HG02588 (cell line): ENCODE data around the gene ZNF154.
"Not testable (repeated sequence)": the region's sequence is repeated elsewhere in the genome, so short reads cannot be mapped to it uniquely, and the experiment has no call there.

Source experiments
- ATAC-seq: cut with Tn5 transposase; IDR thresholded peaks from one replicate; pipeline ENCODE4 v1.9.1; 2021; ENCODE audit warnings: mild to moderate bottlenecking, moderate library complexity; ENCODE audit not compliant: unreplicated experiment

Gene ZNF154

DNA sequence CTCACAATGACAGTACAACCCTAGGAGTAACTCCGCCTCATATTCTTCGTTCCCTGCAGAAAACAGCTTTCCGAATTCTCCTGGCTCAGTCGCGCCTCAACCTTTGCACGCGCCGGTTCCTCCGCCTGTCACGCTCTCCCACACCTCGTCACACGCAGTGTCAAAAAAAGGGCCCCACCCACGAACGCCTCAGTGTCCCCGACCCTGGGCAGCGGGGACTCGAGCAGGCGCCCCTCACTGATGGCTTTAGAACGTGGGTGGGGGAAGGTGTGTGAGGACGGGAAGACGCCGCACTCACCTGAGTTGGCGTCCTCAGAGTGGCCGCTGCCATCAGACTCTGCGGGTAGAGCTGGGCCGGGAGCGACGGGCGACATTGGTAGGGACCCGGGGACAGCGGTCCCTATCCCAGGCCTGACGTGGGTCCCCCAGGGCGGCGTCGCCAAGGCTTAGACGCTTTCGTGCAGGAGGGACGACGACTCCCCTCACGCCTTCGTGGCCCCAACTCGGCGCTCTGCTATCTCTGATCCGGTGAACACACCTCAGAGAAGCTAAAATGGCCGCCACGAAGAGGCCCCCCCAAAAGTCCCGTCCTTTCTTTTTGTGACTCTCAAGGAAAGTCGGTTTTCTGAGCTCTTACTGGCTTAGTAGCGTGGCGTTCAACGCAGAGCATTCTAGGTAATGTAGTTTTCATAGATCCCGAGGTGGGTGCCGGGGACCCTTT is at the start of gene ZNF154:
Gene ZNF154 (minus strand): TSS at position 564 of the 721 bp plus-strand sequence. CDS start 233 bp downstream, at position 331.
- ATAC-seq = no peak

DNA sequence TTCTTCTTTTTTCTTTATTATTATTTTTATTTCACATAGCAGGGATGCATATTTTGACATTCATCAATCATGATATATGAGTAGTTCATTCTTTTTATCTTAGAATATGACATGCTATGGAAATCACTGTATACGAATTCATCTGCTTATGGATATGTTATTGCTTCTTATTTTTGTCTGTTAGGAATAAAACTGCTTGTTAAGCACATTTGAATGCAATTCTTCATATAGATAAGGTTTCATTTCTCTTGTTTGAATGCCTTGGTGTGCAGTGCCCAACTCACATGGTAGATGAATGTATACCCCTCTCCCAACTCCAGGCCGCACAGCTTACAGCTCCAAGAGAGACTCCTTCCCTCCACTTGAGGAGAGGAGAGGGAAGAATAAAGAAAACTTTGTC is 48.9 kb upstream of the ZNF154 start:
- ATAC-seq = no peak

DNA sequence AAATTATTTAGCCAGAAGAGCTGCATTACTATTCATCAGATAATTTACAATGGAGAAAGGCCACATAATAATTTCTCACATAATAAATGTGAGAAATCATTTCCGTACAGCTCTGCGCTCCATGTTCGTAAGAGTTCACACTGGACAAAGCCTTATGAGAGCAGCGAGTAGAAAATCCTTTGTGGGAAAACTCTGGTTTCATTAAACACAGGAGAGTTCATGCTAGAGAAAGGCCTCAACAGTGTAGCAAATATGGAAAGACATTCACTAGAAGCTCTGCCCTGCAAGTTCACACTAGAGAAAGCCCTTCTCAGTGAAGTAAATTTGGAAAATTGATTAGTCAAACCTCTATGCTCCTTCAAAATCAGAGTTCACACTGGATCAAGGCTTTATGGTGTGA is 46.0 kb upstream of the ZNF154 start:
- ATAC-seq = no peak

DNA sequence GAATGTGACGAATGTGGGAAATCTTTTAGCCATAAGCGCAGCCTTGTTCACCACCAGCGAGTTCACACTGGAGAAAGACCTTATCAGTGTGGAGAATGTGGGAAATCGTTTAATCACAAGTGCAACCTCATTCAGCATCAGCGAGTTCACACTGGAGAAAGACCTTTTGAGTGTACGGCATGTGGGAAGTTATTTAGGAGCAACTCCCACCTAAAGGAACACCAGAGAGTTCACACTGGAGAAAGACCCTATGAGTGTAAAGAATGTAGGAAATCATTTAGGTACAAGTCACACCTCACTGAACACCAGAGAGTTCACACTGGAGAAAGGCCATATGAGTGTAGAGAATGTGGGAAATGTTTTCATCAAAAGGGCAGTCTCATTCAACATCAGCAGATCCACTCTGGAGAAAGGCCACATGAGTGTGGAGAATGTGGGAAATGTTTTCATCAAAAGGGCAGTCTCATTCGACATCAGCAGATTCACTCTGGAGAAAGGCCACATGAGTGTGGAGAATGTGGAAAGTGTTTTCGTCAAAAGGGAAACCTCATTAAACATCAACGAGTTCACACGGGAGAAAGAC is 45.2 kb upstream of the ZNF154 start:
- ATAC-seq = no peak

DNA sequence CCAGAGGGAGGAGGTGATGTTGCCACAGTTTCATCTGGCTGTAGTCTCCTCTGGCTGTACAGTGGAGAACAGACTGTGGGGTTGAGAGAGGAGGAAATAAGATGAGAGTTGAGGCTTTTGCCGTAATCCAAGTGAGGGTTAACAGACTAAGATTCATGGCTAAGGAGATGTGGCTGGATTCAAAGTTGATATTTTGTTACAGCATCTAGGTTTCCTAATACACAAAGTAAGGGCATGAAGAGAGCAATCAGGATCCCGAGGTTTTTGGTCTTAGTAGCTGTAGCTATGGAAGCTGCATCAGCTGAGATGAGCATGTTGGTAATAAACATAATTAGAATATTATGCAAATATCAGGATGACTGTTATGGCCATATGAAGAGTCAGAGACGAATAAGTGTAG is 39.0 kb upstream of the ZNF154 start:
- no peak for ATAC-seq

DNA sequence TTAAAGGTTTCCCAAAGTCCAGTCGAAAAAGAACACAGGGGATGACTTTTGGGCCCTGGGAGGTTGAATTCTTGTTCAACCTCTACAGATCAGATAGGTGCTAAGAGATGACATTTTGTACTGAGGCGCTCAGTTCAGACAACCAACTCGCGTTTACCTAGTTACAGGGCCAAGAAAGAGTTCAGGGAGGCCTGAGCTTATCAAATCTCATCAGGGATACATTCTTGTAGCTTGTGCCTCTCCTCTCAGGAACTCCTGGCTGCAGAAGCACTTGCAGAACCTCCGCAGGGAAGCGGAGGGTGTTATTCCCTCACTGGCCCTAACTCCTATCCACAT is 38.4 kb upstream of the ZNF154 start:
- ATAC-seq = no peak

DNA sequence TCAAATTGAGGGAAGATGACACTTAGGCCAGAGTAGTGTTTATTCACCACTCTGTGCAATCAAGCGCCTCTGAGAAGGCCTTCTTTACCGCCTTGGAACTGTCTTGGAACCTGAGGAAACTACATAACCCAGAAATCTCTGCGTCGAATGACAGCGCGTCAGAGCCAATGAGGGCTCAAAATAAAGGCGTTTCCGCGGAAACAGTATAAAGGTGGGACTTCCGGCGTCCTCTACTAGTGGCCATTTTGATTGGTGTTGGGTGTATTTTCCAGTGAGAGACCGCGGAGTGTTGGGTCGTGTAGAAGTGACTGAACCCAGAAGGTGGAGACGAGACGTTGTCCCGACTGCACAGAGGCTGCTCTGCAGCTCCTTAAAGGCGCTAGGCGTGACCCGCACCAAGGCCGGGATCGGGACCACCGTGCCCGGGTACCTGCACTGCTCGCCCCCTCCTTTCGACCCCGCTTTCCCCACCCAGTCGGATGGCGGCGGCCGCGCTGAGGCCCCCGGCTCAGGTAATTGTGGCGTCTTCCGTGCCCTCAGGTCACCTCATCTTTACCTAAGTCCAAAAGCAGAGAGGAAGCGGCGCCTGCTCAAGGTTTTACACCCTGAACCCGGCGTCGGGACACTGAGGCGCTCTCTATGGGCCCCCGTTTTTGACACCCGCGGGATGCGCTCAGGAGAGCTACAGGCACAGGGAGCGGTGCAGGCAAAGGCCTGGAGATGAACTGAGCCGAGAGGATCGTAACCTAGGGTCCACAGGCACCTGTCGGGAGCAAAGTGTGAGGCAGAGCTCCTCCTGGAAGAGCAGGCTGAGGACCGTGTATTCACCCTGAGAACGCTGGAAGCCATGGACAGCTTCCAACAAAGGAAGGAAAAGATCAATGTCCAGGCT is 37.8 kb upstream of the ZNF154 start, which contains the start of gene ZNF776:
Gene ZNF776 (plus strand): TSS at position 236 of the 892 bp plus-strand sequence. CDS start 244 bp downstream, at position 480.
- ATAC-seq = peak; percentile 97

DNA sequence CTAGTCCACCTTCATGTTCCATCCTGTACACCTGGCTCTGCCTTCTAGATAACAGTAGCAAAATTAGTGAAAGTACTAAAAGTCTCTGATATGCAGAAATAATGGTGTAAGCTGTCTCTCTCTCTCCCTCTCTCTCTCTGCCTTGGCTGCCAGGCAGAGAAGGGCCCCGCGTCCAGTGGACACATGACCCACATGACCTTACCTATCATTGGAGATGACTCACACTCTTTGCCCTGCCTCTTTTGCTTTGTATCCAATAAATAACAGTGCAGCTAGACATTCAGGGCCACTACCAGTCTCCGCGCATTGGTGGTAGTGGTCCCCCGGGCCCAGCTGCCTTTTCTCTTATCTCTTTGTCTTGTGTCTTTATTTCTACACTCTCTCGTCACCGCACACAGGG is 29.8 kb upstream of the ZNF154 start:
- not testable (repeated sequence) for ATAC-seq

DNA sequence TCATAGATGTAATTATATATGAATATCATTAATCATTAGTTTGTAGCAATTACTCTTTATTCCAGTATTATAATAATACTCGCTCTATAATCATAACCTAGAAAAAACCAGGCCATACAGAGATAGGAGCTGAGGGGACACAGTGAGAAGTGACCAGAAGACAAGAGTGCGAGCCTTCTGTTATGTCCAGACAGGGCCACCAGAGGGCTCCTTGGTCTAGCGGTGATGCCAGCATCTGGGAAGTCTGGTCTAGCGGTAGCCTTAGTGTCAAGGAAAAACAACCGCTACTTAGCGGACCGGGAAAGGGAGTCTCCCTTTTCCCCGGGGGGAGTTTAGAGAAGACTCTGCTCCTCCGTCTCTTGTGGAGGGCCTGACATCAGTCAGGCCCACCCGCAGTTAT is 29.3 kb upstream of the ZNF154 start:
- ATAC-seq = not testable (repeated sequence)

DNA sequence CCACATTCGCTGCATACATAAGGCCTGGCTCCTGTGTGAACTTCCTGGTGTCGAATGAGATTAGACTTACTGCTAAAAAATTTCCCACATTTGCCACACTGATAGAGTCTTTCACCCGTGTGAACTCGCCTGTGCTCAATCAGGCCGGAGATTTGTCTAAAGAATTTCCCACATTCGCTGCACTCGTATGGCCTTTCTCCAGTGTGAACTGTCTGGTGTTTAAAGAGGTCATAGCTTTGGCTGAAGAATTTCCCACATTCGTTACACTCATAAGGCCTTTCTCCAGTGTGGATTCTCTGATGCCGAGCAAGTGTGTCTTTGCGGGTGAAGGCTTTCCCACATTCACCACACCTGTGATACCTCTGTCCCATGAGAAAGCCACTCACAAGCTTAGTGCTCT is 11.9 kb upstream of the ZNF154 start:
- ATAC-seq = no peak

DNA sequence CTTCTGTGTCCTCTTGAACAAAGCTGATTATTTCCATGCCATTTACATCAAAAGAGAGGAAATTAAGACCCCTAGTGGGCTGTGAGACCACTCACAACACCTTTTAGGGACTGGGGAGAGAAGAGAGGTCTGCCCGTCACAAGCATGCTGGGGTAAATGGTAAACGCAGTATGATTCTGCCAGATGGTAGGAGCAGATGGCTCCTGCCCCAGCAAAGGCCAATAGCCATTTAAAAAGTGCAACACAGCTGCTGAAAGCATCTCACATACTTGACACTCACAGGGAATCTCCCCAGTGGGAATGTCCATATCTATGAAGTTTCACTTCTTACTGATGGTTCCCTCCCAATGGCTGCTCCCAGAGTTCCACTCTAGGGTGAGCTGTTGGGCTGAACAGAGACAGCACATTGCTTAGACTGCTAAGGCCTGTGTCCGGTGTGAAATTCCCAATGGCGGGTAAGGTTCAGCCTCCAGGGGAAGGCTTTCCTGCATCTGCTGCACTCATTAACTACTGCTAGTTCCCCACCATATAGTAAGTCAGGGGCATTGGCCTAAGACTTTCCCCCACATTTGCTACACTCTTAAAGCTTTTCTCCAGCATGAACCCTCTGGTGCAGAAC is 11.0 kb upstream of the ZNF154 start:
- ATAC-seq = no peak

DNA sequence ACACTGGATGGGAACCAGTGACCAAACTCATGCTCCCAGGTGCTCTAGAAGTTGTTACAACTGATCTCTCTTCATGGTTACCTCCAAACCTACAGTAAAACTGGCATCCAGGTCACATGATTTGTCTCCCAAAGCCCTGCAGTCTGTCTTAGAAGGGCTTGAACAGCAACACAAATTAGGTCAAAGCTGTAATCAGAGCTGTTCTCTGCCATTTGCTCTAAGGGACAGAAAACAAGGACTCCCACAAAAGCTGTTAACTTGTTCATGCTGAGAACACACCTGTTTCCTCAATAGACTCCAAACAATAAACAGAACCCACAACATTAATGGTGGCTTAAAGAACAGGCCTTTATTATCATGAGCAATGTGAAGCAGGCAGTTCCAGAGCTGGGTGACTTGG is 10.4 kb upstream of the ZNF154 start:
- ATAC-seq = no peak

DNA sequence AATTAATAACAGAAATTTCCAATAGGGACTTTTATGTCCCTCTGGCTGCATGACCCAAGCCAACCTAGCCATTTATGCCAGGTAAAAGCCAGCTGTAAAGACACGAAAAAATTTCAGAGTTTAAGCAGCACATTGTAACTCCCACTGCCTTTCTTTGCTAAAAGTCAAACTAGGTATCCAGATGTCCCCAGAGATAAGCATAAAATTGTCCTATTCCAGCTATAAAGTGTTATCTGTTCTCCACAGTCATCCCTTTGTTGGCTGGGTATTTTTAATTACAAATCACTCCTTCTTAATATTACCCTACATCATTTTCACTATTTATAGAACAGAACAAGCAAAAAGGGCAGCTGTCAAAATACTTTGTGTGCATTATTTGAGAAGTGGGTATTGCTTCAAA is 3.2 kb upstream of the ZNF154 start:
- no peak for ATAC-seq

DNA sequence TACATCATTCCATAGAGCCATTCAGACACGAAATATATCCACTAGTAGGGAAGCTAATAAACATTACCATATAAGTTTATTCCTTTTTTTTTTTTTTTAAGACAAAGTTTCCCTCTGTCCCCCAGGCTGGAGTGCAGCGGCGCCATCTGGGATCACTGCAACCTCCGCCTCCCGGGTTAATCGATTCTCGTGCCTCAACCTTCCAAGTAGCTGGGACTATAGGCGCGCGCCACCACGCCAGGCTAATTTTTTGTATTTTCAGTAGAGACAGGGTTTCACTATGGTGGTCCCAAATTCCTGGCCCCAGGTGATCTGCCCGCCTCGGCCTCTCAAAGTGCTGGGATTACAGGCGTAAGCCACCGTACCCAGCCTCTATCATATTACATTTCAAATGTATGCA is 612 bp upstream of the ZNF154 start:
- no peak for ATAC-seq

DNA sequence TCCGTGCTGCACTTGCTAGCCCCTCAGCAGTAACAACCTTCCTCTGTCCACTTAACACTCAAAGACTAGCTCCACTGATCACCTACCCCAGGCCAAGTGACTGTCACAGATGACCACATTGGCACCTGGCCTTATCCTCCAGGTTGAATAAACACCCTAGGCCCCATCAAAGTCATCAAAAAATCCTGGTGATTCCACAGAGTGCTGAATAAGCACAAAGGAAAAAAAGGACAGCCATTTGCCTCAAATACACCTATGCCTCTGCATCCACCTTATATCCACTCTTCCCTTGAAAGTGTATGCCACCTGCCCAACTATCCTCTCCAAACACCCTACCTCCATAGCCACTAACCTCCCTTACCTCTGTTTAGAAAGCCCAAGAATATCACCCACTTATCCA is 2.7 kb downstream of the ZNF154 start:
- no peak for ATAC-seq

DNA sequence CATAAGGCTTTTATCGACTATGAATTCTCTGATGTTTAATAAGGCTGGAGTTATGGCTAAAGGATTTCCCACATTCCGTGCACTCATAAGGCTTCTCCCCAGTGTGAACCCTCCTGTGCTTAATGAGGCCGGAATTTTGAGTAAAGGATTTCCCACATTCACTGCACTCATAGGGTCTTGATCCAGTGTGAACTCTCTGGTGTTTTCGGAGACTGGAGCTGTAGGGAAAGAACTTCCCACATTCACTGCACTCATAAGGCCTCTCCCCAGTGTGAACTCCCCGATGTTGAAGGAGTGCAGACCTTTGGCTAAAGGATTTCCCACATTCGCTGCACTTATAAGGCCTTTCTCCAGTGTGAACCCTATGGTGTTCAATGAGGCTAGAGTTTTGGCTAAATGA is 7.4 kb downstream of the ZNF154 start:
- ATAC-seq = no peak

DNA sequence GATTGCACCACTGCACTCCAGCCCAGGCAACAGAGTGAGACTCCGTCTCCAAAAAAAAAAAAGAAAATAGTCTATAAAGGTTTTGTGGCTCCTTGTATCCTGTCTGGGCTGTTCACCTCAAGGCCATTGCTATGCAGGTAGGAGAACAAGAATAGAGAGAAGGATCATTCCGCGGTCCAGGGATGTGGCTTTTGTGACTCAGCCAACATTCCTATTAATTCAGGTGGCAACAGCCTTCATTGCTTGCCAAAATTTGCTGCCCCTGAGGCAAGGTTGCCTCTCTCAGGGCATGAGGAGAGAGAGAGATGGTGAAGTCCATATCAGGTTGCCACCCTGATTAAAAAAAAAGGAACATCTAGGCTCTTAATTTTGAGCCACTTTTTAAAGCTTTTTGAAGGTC is 19.3 kb downstream of the ZNF154 start:
- no peak for ATAC-seq

DNA sequence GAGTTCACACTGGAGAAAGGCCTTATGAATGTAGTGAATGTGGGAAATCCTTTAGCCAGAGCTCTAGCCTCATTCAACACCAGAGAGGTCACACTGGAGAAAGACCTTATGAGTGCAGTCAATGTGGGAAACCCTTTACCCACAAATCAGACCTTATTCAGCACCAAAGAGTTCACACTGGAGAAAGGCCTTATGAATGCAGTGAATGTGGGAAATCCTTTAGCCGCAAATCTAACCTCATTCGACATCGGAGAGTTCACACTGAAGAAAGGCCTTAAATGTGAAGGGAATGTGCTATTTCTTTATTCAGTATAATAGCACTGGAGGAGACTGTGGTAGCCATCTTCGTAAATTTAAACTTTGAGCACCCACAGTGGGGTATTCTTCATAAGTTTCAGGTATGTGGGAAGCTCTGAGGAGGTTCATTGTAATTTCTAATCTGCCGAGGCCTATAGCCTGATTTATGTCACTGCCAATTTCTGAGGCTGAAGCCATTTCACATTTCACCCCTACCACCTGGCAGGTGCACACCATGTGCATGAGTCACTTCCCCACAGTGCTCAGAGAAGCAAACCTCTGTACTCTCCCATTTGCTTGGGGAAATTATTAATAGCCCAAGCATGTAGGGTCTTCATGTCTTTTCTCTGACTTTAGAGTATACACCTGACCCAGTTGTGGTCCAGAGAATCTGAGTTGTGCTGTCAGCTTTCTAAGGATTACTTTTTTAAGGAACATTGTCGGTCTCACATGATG is 20.8 kb downstream of the ZNF154 start:
- no peak for ATAC-seq

DNA sequence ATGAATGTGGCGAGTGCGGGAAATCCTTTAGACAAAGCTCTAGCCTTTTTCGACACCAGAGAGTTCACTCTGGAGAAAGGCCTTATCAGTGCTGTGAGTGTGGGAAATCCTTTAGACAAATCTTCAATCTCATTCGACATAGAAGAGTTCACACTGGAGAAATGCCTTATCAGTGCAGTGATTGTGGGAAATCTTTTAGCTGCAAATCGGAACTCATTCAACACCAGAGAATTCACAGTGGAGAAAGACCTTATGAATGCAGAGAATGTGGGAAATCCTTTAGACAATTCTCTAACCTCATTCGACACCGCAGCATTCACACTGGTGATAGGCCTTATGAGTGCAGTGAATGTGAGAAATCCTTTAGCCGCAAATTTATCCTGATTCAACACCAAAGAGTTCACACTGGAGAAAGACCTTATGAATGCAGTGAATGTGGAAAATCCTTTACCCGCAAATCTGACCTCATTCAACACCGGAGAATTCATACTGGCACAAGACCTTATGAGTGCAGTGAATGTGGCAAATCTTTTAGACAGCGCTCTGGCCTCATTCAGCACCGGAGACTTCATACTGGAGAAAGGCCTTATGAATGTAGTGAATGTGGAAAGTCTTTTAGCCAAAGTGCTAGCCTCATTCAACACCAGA is 21.5 kb downstream of the ZNF154 start:
- no peak for ATAC-seq

DNA sequence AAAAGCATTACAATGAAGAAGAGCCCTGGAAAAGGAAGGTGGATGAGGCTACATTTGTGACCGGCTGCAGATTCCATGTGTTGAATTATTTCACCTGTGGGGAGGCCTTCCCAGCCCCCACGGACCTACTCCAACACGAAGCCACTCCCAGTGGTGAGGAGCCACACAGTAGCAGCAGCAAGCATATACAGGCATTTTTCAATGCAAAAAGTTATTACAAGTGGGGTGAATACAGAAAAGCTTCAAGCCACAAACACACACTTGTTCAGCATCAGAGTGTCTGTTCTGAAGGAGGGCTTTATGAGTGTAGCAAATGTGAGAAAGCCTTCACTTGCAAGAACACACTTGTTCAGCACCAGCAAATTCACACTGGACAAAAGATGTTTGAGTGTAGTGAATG is 22.3 kb downstream of the ZNF154 start:
- no peak for ATAC-seq
